K562 (cell line): ENCODE measurements around the gene GLYATL1B.

Experiments
- CREM ChIP-seq: IDR thresholded peaks from 2 replicates; pipeline ENCODE4 v1.6.1; 2014; ENCODE audit warnings: antibody characterized with exemption, low read depth
- TAF1 ChIP-seq: IDR thresholded peaks from 2 replicates; pipeline ENCODE4 v1.6.1; 2011; ENCODE audit warnings: mild to moderate bottlenecking, low read length, moderate library complexity; ENCODE audit not compliant: insufficient read depth, control insufficient read depth, severe bottlenecking; ENCODE audit errors: extremely low read depth

DNA sequence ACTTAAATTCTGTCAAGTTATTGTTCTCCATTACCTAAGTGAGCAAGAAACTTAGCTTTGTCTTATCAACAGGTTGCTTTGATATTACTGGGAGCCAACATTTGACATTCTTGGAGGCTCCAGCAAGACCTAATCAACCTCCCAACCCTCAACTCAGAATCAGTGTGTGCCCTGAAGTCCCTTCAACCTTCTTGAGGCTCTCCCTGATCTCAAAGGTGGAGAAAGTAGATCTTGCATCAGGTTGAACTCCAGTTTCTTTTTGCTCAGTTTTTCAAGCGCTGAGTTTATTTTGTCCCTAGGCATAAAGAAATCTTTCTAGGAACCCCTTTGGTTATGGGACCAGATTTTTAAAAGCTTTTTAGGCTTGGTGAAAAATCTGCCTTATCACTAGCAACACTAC lies 58.0 kb downstream of the GLYATL1B start:
- TF ChIP-seq TAF1 (no peak), CREM (no peak)
